ENCODE results near the gene ZNF775.
"Not testable (repeated sequence)": the region's sequence is repeated elsewhere in the genome, so short reads cannot be mapped to it uniquely, and the experiment has no call there.

ZNF775 gene

DNA sequence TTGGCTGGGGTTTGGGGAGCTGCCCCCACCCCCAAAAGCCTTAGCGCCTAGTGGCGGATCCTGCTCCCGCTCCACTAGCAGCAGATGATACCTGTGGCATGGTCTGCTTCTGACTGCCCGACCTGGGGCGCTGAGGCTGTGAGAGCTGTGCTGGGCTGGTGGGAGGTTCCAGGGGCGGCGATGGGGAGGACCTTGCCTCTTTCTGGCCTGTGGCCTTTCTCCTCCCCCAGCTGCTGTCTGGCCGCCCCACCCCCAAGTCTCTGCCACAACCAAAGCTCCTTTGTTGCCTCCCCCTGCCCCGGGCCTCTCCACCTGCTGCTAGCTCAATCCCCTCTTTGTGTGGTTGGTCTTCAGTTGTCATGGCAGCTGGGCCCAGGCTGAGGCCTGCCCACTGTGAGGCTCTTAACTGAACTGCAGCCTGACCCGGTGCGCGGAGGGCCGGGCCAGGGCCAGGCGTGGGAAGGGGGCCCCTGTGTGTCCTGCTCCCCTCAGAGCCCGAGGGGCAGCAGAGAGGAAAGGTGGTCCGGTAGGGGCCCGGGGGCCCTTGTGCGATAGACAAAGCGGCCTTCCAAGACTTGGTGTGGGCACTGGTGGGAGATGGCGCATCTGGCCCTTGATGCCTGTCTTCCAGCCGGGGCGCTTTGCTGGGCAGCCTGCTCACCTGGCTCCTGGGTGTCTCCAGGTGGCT lies 4.7 kb downstream of the ZNF775 start:
- DNase-seq = no peak

DNA sequence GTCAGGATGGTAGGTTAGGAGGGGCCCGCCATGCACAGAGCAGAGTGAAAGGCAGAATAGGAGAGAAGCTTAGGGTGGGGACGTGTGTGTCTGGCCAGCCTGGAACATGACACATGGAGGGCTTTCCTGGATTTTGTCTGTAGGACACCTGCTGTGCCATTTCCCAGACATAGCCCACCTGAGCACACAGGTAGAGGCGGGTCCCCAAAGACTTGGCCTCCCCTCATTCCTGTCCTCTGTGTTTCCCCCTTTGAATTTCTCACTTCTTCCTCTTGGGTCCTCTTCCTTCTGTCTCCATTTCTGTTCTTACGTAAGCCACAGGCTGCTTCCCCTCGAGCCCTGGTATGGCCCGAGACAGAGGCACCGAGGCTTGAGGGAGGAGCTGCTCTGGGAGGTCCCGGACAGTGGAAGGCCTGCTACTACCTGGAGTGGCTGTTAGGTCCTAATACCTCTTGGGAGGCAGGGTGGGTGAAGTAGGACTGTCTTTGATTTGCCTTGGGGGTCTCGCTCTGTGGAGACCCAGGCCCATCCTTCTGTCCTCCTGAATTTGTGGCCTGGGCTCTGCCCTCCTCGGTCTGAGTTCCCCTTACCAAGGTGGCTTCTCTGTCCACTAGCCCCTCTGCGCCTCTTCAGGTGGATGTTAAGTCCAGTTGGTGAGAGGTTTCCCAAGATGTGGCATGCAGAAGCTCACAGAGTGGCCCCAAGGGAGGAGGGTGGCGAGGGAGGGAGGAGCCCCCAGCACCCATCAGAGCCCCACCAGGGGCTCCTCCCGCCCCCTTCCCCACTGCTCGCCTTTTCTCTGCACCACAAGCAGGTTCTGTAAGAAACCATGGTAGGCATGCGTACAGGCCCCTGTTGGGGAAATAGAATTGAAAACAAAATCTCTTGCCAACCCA lies 5.5 kb downstream of the ZNF775 start:
- no peak for DNase-seq

DNA sequence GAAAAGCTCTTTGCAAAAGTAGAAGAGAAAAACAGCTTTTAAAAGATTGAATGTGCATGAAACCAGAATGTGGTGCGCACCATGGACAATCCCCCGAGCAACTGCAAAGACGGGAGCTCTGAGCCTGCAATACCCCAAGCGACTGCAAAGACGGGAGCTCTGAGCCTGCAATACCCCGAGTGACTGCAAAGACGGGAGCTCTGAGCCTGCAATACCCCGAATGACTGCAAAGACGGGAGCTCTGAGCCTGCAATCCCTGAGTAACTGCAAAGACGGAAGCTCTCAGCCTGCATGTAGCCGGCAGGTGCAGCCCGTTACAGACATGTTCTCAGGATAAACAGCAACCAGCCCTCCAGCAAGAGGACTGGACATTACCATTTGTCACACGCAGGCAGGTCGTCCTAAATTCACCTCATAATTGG lies 6.2 kb downstream of the ZNF775 start:
- DNase-seq = no peak

DNA sequence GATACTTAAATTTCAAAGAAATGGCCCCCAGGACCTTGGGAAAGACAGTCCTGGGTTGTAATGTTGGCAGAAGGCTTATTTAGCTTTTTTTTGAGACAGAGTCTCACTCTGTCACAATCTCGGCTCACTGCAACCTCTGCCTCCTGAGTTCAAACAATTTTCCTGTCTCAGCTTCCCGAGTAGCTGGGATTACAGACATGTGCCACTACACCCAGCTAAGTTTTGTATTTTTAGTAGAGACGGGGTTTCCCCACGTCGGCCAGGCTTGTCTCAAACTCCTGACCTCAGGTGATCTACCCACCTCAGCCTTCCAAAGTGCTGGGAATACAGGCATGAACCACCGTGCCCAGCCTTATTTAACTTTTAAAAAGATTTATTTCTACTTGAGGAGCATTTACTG lies 6.8 kb downstream of the ZNF775 start:
- DNase-seq = not testable (repeated sequence)

DNA sequence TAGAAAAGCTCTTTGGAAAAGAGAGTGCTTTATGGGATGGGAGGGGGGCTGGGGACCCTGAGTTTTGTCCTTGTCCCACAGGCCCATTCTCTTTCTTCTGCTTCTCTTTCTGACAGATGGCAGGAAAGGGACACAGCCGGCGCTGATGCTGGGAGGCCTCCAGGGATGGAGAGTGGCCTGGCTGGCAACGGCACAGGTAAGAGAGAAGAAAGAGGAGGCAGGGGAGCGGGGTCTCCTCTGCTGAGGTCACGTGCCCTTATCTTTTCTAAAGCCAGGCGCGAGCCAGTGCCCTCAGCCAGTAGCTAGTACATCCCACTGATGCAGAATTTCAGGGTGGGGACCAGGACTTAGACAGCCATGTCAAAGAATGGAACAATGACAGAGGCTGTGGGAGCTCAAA lies 9.2 kb downstream of the ZNF775 start:
- no peak for DNase-seq

DNA sequence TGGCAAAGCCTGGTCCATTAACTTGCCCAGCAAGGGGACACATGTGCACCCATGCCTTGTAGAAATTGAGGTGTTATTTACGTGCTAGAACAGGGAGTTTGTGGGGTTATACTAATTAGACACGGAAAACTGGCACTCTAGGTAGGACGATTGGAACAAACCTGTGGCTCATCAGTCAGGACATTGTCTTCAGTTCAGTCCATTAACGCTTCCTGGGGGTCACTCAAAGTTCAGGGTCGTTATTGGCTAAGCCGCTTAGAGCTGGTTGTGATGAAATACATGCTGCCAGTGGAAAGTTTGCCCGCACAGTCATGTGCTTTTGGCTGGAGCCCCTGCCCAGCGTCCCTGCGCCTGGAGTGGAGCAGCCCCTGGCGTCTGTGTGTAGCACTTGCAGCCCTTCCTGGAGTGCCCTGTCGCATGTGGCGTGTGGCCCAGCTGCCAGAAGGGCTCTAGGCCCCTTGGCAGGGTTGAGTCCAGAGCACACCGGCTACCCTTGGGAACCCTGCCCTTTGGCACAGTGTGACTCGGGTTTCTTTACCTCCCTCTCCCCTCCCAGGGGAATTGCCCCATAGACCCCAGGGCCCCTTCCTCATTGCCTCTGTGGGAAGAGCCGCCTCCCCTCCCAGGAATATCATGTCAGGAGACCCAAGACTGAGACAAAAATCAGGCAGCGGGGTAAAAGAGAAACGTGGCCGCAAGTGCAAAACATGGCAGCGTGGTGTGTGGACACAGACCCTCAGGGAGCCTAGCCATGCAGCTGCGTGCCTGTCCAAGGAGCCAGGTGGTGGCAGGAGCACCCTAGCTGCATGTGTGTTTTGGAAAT lies 9.8 kb downstream of the ZNF775 start:
- DNase-seq = no peak

DNA sequence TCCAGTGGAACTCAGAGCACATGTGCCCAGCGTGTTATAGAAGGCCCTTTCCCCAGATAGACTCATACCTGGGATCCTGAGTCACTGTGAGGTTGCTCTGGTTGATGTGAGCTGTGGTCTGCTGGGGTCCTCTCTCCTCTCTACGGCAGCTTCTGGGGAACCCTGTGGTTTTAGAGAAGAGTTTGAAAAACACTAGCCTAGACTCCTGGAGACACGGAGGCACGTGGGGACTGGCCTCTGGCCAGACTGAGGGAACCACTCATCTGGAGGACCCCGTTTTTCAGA lies 10.3 kb downstream of the ZNF775 start:
- DNase-seq = no peak

DNA sequence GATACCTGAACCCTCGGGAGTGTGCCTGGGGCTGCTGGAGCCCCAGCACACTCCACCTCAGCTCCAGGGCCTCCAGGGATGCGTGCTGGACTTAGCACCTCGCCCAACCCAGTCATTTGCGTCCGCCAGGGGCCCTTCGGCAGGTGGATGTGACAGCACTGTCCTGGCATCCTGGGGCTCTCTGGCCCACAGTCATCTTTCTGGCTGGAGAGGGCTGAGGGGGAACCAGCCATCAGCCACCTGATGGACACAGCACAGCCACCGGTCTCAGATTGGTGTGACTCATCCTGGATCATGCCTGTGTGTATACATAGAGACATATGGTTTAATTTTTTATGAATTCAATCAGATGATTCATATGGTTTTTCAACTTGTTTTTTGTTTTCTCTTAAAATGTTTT lies 11.1 kb downstream of the ZNF775 start:
- DNase-seq = no peak

DNA sequence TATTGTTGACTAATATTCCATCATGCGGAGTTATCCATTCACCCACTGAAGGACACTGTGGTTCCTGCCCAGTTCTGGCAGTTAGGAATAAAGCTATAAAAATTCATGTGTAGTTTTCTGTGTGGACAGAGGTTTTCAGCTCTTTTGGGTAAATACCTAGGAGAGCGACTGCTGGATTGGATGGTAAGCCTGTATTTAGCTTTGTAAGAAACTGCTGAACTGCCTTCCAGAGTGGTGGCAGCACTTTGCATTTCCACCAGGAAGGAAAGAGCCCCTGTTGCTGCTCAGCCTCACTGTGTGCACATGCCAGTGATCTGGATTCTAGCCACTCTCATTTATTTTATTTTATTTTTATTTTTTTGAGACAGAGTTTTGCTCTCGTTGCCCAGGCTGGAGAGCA lies 14.2 kb downstream of the ZNF775 start:
- DNase-seq = no peak

DNA sequence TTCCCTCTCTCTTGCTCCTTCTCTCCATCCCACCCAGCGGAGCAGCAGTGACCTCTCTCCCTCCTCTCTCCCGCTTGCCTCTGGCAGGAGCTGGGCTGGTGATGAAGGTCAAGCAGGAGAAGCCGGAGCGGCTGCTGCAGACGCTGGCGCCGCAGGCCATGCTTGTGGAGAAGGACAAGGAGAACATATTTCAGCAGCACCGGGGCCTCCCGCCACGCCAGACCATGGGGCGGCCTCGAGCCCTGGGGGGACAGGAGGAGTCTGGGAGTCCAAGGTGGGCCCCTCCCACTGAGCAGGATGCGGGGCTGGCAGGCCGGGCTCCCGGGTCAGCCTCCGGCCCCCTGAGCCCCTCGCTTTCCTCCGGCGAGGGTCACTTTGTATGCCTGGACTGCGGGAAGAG lies 17.3 kb downstream of the ZNF775 start:
- DNase-seq = no peak

DNA sequence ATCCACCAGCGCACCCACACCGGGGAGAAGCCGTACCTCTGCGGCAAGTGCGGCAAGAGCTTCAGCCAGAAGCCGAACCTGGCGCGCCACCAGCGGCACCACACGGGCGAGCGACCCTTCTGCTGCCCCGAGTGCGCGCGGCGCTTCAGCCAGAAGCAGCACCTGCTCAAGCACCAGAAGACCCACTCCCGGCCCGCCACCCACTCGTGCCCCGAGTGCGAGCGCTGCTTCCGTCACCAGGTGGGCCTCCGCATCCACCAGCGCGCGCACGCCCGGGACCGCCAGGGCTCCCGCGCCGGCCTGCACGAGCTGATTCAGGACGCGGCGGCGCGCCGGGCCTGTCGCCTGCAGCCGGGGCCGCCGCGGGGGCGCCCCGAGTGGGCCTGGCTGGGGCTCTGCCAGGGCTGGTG lies 17.7 kb downstream of the ZNF775 start:
- DNase-seq = no peak

DNA sequence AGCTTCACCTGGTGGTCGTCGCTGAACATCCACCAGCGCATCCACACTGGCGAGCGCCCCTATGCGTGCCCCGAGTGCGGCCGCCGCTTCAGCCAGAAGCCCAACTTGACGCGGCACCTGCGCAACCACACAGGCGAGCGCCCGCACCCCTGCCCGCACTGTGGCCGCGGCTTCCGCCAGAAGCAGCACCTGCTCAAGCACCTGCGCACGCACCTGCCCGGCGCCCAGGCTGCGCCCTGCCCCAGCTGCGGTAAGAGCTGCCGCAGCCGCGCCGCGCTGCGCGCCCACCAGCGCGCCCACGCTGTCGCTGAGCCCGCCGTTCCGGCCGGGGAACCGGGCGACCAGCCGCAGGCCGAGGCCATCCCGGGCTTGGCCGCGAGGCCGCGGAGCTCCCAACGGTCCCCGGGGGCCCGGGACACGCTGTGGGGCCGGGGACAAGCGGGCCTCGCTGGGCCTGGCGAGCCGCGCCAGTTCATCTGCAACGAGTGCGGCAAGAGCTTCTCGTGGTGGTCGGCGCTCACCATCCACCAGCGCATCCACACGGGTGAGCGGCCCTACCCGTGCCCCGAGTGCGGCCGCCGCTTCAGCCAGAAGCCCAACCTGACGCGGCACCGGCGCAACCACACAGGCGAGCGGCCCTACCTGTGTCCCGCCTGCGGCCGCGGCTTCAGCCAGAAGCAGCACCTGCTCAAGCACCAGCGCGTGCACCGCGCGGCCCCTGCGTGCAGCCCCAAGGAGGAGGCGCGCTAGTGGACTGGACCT lies 18.4 kb downstream of the ZNF775 start:
- no peak for DNase-seq

DNA sequence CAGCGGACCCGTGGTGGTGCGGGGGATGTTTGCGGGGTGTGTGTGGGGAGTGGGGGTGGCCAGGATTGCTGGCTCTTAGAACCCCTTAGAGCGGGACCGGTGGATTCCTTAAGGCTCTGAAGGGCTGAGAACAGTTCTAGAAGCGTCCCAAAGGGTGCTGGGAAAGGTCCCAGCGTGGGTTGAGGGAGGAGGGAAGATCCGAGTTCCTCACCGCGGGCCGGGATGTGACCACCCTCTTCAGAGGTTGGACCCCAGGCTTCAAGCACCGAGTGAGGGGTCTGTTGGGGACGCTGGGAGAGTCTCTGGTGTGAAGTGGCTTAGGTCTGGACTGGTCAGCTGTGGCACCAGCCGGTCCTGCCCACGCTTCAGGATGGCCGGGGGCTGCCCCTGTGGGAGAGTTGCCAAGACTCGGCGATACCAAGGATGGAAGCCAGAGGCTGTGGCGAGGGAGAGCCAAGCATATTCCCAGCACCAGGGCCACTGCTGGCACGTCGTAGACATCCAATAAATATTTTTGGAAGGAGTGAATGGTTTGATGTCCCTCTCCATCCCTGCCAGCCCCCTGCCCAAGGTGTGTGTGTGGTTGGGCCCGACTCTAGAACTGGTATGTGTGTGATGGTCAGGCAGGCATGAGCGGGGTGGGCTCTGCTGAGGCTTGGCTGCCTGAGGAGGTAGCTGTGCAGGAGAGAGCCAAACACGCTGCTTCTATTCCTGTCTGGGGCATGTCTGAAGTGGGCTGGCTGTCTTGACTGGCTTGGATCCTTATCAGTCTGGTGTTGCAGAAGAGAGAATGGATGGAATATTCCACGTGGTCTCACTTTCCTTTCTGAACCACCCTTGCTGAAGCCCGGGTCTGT lies 19.2 kb downstream of the ZNF775 start:
- DNase-seq = no peak

DNA sequence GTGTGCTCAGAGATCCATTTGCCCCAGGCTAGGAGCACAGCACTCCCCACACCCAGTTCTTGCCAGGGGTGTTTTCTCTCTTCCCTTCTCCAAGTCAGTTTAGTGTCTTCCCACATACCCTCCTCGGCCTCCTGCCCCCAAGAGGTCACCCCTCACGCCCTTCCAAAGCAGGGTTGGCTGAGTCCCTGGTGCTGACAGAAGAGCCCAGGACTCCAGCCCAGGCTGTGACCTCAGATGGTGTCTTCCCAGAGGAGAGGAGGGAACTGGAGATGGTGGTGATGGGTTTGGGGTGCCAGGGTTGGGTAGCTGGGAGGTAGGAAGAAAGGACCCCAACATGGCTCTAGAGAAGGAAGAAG lies 19.8 kb downstream of the ZNF775 start:
- DNase-seq = no peak

DNA sequence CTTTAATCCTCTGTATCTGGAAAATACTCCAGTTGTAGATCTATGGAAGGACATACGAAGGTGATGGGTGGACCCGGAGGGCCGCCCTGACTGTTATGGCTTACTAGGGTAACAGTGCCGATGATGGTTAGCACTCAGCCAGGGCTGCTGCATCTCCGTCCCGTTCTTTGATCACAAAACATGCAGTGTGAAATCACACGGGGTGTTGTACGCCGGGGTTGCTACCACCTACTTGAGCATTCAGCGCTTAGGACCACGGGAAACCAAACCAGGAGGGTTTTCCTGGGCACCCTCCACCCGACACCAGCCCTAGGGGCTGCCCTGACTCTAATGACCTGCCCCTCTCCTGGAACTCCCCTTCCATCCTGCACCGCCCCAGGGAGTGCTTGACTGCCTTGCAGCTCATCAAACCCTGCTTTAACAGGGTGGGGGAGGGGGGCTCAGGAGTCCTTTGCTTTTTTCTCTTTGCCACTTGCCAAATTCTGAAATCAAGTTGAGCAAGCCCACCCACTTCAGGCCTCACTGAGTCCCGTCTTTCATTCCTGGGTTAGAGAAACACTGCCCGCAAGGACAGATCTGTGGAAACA lies 20.4 kb downstream of the ZNF775 start:
- DNase-seq = no peak

DNA sequence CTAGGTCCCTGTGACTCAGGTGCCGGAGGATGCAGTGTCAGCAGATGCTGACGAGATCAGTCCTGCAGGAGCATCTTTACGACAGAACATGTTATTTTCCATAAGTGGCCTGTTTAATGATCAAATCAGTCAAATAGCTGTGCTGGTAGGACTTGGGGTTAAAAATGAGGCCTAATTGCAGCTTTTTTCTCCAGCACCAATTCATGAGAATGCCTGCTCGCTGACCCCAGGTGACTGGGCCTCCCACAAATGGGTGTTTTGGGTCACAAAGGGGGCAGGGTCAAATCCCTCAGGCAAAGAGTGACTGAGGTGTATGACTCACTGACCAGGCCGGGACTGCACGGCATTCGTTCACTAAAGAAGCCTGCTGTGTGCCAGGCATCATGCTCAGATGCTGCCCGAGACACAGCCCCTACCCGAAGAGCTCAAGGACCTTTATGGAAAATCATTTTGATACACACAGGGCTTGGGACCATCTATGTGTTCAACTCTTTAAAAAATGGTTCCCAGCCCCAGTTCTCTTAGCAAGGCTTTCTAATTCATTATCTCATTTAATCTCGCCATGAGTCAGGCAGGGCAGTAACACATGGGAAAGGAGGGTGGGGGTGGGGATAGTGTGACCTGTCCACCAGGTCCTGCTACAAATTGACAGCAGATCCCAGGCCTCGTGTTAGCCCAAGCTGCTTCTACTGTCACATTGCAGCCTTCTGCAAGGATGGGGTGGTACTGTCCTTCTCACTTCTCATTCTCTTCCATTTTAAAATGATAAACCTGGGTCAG lies 21.1 kb downstream of the ZNF775 start:
- no peak for DNase-seq

DNA sequence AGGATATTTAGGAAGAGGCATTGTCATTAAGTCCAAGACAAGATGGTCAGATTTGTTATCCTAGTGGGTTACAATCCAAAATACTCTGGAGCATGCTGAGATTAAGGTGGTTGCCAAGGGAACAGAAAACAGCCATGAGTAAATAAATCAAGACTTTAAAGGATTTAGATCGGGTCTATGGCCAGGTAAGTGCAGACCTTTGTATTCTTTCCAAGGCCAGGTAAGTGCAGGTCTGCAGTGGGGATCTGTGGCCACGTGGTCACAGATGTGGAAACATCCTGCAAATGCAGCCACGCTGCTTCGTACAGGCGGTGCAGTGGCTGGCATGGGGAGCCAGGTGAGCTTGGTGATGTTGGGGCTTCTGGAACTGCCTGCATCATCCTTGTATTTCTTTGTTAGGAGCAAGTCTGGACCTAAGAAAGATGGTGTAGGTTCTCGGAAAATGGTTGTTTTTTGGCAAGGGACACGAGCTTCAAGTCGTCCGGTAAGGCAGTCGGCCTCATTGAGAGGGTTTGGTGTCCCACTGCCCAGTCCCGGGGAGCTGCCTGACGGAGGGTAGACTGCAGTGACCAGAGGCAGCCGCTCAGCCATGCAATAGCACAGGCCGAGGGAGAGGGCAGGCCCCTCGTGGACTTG lies 21.8 kb downstream of the ZNF775 start:
- no peak for DNase-seq

DNA sequence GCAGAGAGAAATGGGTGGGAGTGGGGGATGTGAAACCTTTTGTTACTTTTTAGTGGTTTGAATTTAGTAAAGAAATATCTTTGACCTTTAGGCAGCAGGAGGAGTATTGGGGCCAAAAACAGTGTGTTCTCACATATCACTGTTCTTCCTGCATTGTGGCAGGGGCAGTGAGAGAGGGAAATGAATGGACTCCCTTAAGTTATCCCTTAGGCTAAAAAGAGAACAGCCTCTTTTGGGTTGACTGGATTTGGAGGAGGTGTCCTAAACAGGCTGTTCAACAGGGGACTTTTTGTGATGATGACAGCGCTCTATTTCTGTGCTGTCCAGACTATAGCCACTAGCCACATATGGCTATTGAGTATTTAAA lies 22.3 kb downstream of the ZNF775 start:
- no peak for DNase-seq

DNA sequence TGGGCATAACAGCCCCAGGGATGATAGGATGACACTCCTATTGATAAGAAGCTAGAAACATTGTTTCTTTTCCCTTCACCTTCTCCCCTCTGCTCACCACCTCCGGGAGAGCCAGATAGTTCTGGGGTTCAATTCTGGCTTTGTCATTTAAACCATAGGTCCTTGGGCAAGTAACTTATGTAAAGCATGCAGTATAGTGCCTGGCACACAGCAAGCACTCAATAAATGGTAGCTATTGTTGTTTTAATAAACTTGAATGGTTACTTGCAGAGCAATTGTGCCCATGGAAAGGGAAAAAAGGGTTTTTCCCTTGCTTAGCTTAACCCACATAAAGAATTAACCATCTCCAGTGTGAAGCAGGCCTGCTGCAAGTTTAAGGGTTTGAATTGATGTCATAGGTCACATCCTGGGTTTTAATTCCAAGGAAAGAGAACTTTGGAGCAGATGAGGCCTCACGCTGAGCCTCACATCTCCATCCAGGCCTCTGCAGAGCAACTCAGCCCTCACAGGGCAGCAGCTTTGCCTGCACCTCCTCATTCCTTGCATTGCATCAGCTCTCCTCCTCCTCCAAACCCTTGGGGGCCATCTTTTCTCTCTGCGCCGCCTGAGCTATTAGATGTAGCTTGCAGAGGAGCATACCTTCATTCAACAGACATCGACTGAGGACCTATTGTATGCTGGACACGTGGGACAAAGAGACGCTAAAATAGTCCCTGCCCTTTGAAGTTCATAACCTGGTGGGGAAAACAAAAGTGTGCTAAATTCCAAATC lies 22.9 kb downstream of the ZNF775 start:
- no peak for DNase-seq
